Activated CD8-positive, alpha-beta memory T cell treated with anti-CD3 and anti-CD28 coated beads, Interleukin-2, amount 50 U/mL, for 4 hours (primary cell): ENCODE measurements around the gene CS.
A peak's percentile ranks its signal among the peaks of the same experiment; 100 is the strongest.
"Not testable (repeated sequence)": the region's sequence is repeated elsewhere in the genome, so short reads cannot be mapped to it uniquely, and the experiment has no call there.

ENCODE experiments used
- DNase-seq: peaks from one replicate; pipeline ENCODE4 v3.0.0-alpha.2; 2020

CS gene

GRCh38 chr12:56274299-56274698 is 25.8 kb downstream of the CS start:
- no peak for DNase-seq

DNA sequence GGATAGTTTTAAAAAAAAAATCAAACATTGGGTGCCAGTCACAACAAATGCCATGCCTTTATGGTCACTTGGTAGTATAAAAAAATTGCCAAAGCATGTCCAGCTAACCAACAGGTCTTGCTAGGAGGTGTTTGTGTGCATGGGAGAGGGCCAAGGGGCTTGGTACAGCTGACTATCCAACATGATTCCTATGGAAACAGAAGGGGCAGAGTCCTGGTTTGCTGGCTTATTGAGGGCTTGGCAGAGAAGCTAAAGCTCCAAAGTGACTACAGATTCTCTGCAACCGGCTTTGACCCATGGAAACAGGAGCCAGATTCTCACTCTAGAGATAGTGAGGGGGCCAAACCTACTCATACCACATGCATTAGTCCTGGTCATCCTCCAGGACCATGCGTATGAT is 27.7 kb downstream of the CS start:
- not testable (repeated sequence) for DNase-seq

- no peak for DNase-seq
Observed at GRCh38 chr12:56271031-56271430, 29.1 kb downstream of the CS start.

GRCh38 chr12:56267443-56268071 is 32.6 kb downstream of the CS start:
- no peak for DNase-seq

- DNase-seq = peak; percentile 91
Observed at GRCh38 chr12:56266693-56267442, 33.3 kb downstream of the CS start, which contains the start of gene COQ10A. TSS of gene COQ10A (plus strand) at chr12:56266942. CDS start at chr12:56267119, 177 bp downstream.

GRCh38 chr12:56266068-56266692 is 34.0 kb downstream of the CS start:
- DNase-seq = not testable (repeated sequence)

GRCh38 chr12:56262955-56263354 is 37.2 kb downstream of the CS start:
- not testable (repeated sequence) for DNase-seq

DNA sequence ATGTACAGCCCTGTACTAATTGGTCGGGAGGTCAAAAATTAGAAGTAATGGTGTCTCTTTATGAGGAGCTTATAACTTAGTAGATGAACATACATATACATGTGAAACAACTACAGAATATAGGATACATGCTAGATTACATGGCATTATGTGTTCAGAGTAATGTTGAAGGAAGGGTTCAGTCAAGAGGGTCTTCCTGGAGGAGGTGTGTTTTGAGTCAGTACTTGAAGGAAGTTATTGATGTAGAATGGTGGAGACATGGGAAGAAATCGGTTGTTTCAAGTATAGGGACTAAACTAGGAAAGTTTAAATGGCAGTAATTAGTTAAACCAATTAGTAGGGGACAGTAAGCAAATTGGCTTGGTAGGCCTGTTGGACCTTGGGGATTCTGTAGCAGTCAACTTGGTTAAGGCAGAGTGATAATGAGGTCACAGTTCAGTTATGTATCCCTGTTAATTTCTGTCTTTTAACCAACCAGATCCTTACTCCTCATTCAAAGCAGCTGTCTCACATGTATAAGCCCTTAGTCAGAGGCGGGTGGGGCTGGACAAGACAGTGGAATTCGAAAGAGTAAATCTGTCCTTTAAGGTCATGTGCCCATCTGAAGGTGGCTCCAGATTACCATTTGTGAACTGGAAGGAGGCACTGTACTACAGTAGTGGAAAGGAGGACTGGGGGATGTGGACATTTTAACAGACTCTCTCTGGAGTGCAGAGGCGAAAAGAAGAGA is 38.5 kb downstream of the CS start:
- no peak for DNase-seq

- no peak for DNase-seq
Observed at GRCh38 chr12:56260921-56261320, 39.2 kb downstream of the CS start.

GRCh38 chr12:56260380-56260779 is 39.8 kb downstream of the CS start:
- DNase-seq = no peak

DNA sequence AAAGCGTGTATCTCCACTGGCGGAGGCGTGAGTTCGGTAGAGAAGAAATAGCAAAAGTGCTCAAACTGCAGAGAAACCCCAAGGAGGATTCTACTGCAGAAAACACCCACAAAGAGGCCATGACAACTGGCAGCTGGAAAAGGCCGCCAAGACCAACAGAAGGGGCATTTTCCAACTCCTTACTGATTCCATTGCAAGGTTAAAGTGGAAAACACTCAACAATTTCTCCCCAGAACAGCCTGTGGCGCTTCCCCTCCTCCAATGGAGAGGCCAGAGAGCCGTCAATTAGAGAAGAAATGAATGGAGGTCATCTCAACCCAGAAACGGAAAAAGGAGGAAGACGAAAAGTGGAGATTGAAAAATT is 41.3 kb downstream of the CS start:
- DNase-seq = no peak

DNA sequence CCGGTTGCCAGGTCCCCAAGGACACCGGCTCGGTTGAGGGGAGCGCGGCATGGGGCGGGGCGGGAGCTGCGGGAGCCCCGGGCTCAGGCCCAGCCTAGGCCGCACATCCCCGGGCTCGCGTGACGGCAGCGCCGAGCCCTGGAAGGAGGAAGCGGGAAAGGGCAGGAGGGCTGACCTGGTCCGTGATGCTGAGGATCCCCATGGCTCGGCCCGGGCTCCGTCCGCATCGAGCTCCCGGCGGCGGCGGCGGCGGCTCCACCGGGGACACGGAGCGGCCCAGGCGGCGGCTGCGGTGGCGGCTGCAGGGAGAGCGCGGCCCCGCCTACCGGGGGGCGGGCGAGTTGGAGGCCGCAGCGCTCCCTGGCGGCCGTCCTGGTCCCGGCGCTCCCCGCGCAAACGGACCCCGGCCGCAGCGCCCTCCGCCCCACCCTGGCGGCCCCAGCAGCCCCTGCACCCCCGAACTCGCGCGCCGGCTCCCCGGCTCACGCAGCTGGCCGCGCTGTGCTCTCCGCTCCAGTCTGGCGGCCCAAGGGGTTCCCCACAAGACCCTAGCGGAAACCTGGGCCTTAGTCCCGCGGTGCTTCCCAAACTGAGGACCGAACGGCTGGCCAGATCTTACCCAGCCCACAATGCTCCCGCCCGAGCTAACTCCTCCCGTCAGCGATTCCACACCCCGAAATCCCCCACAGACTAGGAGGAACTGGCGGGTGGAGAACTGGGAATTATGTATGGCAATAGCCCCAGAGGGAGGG is 41.9 kb downstream of the CS start, which contains the start of gene ANKRD52:
TSS of gene ANKRD52 (minus strand) at position 317 of the 752 bp plus-strand sequence. CDS start at position 202, 115 bp downstream.
- DNase-seq = peak; percentile 79

DNA sequence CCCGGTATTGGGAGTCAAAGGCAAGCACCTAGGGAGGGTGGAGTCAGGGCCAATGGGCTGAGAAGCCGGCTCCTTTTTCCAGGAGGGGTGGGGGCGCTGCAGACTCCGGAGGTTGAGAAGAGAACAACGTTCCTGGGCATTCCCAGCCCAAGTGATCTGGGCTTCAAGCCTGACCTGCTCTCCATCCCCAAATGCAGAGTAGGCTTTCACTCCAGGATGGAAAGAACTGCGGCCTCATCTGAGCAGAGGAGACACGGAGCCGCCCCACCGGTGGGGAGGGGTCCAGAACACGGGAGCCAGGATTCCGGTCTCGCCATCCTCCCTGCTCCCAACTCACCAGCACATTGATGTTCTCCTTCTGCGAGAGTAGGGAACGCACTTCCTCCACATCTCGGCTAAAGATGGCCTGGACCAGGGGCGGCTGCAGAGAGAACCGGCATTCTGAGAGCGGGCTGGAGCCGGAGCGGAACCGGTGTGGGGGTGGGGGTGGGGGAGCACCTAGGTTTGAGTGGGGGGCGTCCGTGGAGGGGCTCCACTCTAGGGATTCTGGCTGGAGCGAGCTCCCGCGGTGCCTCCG is 42.6 kb downstream of the CS start:
- no peak for DNase-seq

- DNase-seq = no peak
Observed at GRCh38 chr12:56257071-56257470, 43.1 kb downstream of the CS start.

- no peak for DNase-seq
Observed at GRCh38 chr12:56256326-56256960, 43.7 kb downstream of the CS start.

- no peak for DNase-seq
Observed at GRCh38 chr12:56255671-56256070, 44.5 kb downstream of the CS start.

DNA sequence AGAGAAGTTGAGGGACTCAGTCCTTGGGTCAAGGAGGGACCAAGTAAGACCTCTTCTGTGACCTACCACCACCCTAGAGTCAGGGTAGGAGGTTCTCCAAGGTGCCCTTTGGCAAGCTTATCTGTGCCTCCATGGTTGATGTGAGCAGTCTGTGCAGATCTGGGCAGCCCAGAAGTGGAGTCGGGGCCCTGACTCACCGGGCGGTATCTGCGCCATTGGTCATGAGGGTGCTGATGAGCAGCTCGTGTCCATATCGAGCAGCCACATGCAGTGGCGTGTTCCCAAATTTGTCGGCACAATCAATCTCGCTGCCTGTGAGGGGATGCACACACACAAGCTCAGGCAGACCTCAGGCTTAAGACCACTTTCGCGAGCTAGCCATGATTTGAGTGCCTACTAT is 47.0 kb downstream of the CS start:
- DNase-seq = no peak

- no peak for DNase-seq
Observed at GRCh38 chr12:56252649-56253048, 47.5 kb downstream of the CS start.

DNA sequence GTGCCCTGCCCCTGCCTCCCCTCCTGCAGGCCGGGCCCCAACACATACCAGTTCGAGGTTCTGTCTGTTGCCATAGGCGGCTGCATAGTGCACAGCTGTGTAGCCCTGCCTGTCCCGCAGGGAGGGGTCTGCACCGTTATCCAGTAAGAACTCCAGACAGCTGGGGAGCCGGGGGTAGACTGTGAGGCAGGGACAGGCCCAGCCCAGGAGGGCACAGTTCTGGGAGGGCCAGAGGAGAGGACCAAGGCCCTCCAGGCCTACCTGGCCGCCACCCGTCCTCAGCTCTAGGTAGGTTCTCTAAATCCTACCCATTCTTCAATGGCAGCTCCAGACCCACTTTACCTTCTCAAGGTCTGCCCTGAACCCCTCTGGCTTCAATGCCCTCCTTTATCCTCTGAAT is 51.4 kb downstream of the CS start:
- no peak for DNase-seq

GRCh38 chr12:56247923-56248322 is 52.2 kb downstream of the CS start:
- no peak for DNase-seq

- DNase-seq = no peak
Observed at GRCh38 chr12:56244494-56244893, 55.6 kb downstream of the CS start.

DNA sequence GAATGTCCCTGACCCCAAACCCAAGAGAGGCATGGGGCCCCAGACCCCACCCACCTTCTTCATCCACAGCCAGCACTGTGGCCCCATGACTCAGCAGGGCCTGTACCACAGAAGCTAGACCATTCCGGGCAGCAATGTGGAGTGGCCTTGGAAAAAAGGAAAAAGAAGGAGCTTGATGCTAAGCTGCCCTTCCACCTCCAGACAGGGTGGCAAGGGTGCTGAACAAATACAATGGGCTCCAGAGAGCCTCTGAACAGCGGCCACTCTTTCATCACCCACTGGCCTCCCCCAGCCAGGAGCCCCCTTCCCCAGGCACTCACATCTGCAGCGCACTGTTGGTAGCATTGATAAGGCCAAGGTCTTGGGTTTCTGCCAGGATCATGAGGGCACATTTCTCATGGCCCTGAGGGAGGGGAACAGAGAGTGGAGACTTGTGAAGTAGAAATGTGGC is 56.4 kb downstream of the CS start:
- DNase-seq = no peak
